ENCODE measurements around the gene RILPL1. TPM values are rescaled to one million over a fixed set of nuclear protein-coding genes. Genes with fewer than 3 reads are reported as not detected.

Gene RILPL1
- total RNA-seq, 1 experiment from 2014 or later = 9.7 TPM

DNA sequence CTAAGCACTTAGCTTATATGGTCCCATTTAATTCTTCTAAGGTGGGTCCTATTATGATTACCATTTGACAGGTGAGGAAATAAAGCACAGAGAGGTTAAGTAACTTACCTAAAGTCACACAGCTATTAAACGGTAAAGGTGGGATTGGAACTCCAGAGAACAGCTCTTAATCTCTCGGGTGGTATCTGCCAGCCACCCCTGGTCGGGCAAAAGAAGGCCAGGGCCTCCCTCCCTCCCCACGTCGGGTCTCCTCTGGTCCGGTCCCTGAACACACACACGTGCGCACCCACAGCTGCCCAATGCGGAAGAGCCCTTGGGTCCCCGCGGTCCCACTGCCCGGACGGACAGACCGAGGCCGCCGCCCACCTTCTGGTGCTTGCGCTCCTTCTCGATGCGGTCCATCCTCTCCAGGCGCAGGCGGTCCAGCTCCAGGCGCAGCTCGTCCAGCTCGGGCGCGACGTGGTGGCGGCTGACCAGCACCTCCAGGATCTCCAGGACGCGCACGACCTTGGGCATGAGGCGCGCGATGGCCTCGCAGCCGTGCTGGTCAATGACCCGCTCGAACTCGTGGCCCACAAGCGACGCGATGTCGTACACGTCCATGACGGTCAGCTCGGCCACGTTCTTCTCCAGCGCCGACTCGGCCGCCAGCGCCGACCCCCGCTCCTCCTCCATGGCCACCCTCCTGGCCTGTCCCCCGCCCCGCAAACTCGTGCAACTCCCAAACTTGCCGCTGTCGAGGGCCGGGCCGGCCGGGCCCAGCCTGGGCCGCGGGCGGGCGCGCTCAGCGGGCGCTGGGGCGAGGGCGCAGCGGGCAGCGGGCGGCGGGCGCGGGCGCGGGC is 490 bp downstream of the RILPL1 start:
- peak; percentile 51 for DNase-seq
- TF ChIP-seq, protein P1, sequence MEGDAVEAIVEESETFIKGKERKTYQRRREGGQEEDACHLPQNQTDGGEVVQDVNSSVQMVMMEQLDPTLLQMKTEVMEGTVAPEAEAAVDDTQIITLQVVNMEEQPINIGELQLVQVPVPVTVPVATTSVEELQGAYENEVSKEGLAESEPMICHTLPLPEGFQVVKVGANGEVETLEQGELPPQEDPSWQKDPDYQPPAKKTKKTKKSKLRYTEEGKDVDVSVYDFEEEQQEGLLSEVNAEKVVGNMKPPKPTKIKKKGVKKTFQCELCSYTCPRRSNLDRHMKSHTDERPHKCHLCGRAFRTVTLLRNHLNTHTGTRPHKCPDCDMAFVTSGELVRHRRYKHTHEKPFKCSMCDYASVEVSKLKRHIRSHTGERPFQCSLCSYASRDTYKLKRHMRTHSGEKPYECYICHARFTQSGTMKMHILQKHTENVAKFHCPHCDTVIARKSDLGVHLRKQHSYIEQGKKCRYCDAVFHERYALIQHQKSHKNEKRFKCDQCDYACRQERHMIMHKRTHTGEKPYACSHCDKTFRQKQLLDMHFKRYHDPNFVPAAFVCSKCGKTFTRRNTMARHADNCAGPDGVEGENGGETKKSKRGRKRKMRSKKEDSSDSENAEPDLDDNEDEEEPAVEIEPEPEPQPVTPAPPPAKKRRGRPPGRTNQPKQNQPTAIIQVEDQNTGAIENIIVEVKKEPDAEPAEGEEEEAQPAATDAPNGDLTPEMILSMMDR (IDR thresholded peaks at IDR 0.05; ENCODE audit: unreplicated experiment) = no peak
- H3K4me1 Mint-ChIP-seq (ENCODE audit: low read depth, unreplicated experiment) = no peaks in the 10 kb centered on the region
- peak overlapping the region; percentile 82 for H3K4me3 Mint-ChIP-seq (ENCODE audit: low read depth, unreplicated experiment)
- peaks cover 12% of the 10 kb centered on the region for H3K27me3 Mint-ChIP-seq (ENCODE audit: unreplicated experiment)
- CTCF ChIA-PET = interaction anchor here (0.6 to 0.7 kb wide), 4 partner anchors 49 to 1126 kb away, joined by 3 to 6 read pairs (median 5); no protein-coding TSS in a partner anchor
- H3K9me3 Mint-ChIP-seq (ENCODE audit: low read depth, unreplicated experiment) = no peaks in the 10 kb centered on the region
- BruUV-seq (replicated peaks) = no TSS peak
- peaks cover 23% of the 10 kb centered on the region for H3K36me3 Mint-ChIP-seq (ENCODE audit: insufficient read depth, unreplicated experiment)
- no peak overlapping the region for H3K27ac Mint-ChIP-seq (ENCODE audit: unreplicated experiment)
- intact Hi-C loops (cut with micrococcal nuclease; ENCODE audit: unreplicated experiment) = no loop called here

DNA sequence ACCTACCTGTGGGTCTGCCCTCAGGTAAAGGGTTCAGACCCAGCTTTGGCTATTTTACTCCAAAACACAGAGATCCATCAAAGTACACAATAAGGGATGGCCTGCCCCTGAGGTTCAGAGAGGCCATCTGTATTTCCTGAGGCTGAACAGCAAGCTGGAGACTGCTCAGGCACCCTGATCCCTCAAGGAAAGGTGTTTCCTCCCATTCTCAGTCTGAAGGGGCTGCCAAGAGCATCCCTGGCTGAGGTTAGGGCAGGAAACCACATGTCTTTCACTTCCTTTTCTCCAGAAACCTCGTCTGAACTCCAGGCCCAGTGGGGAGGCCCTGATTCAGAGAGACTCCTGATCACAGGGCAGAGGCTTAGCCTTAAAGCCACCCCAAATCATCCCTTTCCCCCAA is 1.5 kb downstream of the RILPL1 start:
- TSS peak; percentile 32 for BruUV-seq (replicated peaks)
- DNase-seq = no peak
- Mint-ChIP-seq H3K27me3 (ENCODE audit: unreplicated experiment) (peaks cover 2% of the 10 kb centered on the region), H3K9me3 (ENCODE audit: low read depth, unreplicated experiment) (no peaks in the 10 kb centered on the region), H3K4me3 (ENCODE audit: low read depth, unreplicated experiment) (peak overlapping the region; percentile 82), H3K36me3 (ENCODE audit: insufficient read depth, unreplicated experiment) (peaks cover 23% of the 10 kb centered on the region), H3K27ac (ENCODE audit: unreplicated experiment) (no peak overlapping the region), H3K4me1 (ENCODE audit: low read depth, unreplicated experiment) (no peaks in the 10 kb centered on the region)
- TF ChIP-seq, protein P1 (IDR thresholded peaks at IDR 0.05; ENCODE audit: unreplicated experiment) = no peak
- CTCF ChIA-PET = interaction anchor here (0.6 kb wide), 1 partner anchor 80 kb away, joined by 6 read pairs; no protein-coding TSS in a partner anchor
- intact Hi-C loops (cut with micrococcal nuclease; ENCODE audit: unreplicated experiment) = no loop called here

GRCh38 chr12:123531091-123531490 is 2.4 kb downstream of the RILPL1 start:
- TF ChIP-seq, protein P1 (IDR thresholded peaks at IDR 0.05; ENCODE audit: unreplicated experiment) = no peak
- no peak overlapping the region for H3K27ac Mint-ChIP-seq (ENCODE audit: unreplicated experiment)
- no peaks in the 10 kb centered on the region for H3K4me1 Mint-ChIP-seq (ENCODE audit: low read depth, unreplicated experiment)
- no peaks in the 10 kb centered on the region for H3K9me3 Mint-ChIP-seq (ENCODE audit: low read depth, unreplicated experiment)
- no peaks in the 10 kb centered on the region for H3K27me3 Mint-ChIP-seq (ENCODE audit: unreplicated experiment)
- H3K36me3 Mint-ChIP-seq (ENCODE audit: insufficient read depth, unreplicated experiment) = peaks cover 23% of the 10 kb centered on the region
- CTCF ChIA-PET = no interaction called here
- no peak for DNase-seq
- H3K4me3 Mint-ChIP-seq (ENCODE audit: low read depth, unreplicated experiment) = no peak overlapping the region
- BruUV-seq (replicated peaks) = no TSS peak
- intact Hi-C loops (cut with micrococcal nuclease; ENCODE audit: unreplicated experiment) = no loop called here

DNA sequence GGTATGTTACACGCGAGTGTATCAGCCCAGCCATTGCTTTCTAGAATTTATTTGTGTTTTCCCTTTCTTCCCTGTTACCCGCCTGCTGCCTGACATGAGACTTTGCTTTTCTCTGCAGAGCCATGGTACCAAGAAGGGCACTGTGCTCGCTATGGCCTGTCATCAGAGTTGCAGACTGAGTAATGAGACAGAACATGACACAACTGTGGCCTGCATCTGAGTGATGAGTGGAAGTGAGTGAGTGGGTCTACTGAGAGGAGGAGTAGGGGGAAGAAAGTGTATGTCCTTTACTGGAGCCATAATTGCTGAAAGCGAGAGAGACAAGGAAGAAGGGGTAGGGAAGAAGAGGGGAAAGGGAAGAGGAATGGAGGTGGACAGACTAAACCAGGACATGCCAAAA is 2.9 kb downstream of the RILPL1 start:
- H3K27ac Mint-ChIP-seq (ENCODE audit: unreplicated experiment) = no peak overlapping the region
- no peaks in the 10 kb centered on the region for H3K9me3 Mint-ChIP-seq (ENCODE audit: low read depth, unreplicated experiment)
- TF ChIP-seq, protein P1 (IDR thresholded peaks at IDR 0.05; ENCODE audit: unreplicated experiment) = no peak
- H3K27me3 Mint-ChIP-seq (ENCODE audit: unreplicated experiment) = no peaks in the 10 kb centered on the region
- H3K4me1 Mint-ChIP-seq (ENCODE audit: low read depth, unreplicated experiment) = no peaks in the 10 kb centered on the region
- CTCF ChIA-PET = no interaction called here
- BruUV-seq (replicated peaks) = no TSS peak
- H3K4me3 Mint-ChIP-seq (ENCODE audit: low read depth, unreplicated experiment) = no peak overlapping the region
- peaks cover 23% of the 10 kb centered on the region for H3K36me3 Mint-ChIP-seq (ENCODE audit: insufficient read depth, unreplicated experiment)
- DNase-seq = no peak
- intact Hi-C loops (cut with micrococcal nuclease; ENCODE audit: unreplicated experiment) = no loop called here

Data from Calu3 (cell line).